ENCODE measurements around the gene COL15A1. TPM values are rescaled to one million over a fixed set of nuclear protein-coding genes. Genes with fewer than 3 reads are reported as not detected.
A peak's percentile ranks its signal among the peaks of the same experiment; 100 is the strongest.

The COL15A1 gene
- total RNA-seq, 1 experiment from 2014 or later: 7.6 TPM

DNA sequence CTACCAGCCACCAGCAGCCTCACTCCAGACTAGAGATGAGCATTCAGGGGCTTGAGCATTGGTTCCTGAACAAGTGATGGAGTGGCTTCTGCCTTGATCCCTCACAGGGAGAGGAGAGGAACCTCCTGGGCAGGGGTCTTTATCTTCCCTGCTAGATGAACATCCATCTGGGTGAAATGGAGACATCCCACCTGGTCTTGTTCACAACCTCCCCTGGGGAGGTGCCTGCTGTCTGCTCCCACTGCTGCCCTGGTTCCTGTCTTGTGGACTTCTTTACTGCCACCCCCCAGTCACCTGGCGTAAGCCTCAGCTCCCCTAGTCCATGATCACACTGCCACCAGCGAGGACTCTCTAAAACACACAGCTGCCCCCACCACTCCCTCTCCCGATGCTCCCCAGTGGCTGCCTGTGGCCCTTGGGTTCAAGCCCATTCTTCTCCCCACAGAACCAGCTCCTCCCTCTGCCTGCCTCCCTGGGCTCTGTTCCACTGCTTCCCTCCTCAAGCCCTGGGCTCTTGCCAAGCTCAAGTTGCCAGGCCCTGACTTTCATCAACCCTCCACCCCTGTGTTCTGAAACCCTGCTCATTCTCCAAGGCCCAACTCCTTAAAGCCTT lies 51.5 kb downstream of the COL15A1 start:
- no peak for DNase-seq
- no peaks in the 10 kb centered on the region for H3K27me3 ChIP-seq
- H3K4me3 ChIP-seq: no peak overlapping the region
- no peaks in the 10 kb centered on the region for H3K36me3 ChIP-seq
- no peaks in the 10 kb centered on the region for H3K9me3 ChIP-seq (replicated peaks)
- peaks cover 12% of the 10 kb centered on the region for H3K4me1 ChIP-seq
- H3K27ac ChIP-seq: no peak overlapping the region

DNA sequence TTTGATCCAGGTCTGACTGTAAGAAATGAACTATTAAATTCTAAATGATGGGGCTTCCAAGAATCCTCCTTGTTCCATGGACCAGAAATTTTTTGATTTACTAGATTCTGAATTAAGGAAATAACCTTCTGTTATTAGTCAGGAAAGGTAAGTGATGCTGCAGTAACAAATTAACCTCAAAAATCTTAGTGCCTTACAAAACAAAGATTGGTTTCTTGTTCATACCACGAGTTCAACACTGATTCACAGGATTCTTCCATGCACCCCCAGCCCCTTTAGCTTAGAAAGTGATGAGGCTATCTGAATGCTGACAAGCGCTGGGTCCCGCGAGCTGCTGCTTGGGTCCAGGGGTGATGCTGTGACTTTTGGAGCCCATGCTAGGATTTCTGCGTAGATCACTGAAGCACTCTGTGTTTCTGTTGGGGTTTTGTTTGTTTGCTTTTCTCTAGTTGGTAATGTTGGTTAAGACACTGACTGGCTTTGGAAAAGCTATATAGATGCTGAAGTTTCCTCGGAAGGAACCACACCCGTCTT lies 52.3 kb downstream of the COL15A1 start:
- Histone ChIP-seq H3K36me3 (no peaks in the 10 kb centered on the region), H3K9me3 (replicated peaks) (no peaks in the 10 kb centered on the region), H3K27ac (no peak overlapping the region), H3K4me3 (no peak overlapping the region), H3K4me1 (peaks cover 9% of the 10 kb centered on the region), H3K27me3 (no peaks in the 10 kb centered on the region)
- DNase-seq: no peak

DNA sequence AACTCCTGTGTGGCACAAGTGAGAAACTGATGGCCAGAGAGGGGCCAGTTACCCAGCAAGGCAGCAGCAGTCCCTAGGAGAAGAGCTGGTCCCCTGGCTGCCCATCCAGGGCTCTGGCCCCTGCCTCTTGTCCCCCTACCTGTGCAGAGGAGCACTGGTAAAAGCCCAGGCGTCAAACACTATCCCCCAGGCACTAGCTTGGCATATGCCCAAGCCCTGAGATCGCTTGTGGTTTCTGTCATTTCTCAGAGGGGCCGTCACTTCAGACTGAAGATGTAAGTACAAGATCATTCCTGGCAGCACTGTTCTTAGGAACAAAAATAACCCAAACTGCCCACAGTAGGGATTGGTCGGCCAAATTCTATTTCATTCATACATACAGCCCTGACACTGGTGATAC lies 53.9 kb downstream of the COL15A1 start:
- Histone ChIP-seq H3K9me3 (replicated peaks) (no peaks in the 10 kb centered on the region), H3K4me1 (peaks cover 9% of the 10 kb centered on the region), H3K36me3 (no peaks in the 10 kb centered on the region), H3K27me3 (no peaks in the 10 kb centered on the region), H3K27ac (no peak overlapping the region), H3K4me3 (no peak overlapping the region)
- peak; percentile 27 to 58 for DNase-seq

DNA sequence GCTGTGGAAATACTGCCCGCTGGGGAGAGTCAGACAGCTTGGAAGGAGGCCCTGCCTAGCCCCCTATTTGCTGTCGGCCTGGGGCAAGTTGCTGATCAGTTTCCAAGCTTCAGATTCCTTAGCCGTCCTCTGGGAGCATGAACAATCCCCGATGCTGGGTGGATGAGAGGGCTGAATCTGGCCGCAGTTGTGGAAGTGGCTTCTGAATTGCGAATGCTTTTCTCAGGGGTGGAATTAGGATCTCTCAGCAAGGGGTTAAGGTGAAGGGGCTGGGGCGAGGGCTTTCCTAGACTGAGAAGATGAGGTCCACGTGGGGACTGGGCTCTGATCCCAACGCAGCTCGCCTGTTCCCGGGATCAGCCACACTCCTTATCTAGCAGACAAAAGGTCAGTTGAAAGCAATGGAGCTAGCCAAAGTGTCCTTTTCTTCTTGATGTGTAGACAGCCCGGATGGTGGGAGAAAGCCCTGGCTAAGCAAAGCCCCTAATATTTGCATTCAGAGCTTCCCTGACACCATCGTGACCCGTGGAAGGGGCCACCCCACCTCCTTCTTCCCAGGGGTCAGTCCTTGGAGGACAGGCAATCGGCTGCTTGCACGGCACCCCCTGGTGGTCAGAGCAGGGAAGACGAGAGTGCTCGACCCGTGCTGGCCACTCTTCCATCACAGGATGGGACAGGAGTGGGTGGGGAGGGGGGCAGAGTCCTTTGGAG lies 54.9 kb downstream of the COL15A1 start:
- peak overlapping the region; percentile 35 for H3K4me3 ChIP-seq
- peaks cover 9% of the 10 kb centered on the region for H3K4me1 ChIP-seq
- no peaks in the 10 kb centered on the region for H3K27me3 ChIP-seq
- H3K36me3 ChIP-seq: no peaks in the 10 kb centered on the region
- peak overlapping the region; percentile 25 for H3K27ac ChIP-seq
- H3K9me3 ChIP-seq (replicated peaks): no peaks in the 10 kb centered on the region
- peak; percentile 89 to 93 for DNase-seq

DNA sequence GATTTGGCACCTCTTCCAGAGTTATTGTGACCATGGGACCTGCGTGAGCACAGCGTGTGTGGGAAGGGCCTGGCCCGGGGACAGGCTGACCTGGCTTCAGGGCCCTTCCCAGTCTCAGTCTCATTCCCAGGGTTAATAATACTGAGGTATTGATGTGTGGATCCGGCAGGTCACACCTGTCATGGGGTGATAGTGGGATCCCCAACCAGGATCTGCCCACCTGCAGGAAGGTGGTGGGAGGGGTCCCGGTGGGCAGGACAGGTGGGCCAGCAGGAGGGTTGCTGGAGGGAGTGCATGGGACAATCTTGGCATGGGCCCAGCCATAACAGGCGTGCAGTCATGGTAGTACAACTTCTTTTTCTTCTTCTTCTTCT lies 55.4 kb downstream of the COL15A1 start:
- no peak for DNase-seq
- Histone ChIP-seq H3K36me3 (no peaks in the 10 kb centered on the region), H3K4me3 (no peak overlapping the region), H3K27ac (no peak overlapping the region), H3K4me1 (peaks cover 9% of the 10 kb centered on the region), H3K27me3 (no peaks in the 10 kb centered on the region), H3K9me3 (replicated peaks) (no peaks in the 10 kb centered on the region)

DNA sequence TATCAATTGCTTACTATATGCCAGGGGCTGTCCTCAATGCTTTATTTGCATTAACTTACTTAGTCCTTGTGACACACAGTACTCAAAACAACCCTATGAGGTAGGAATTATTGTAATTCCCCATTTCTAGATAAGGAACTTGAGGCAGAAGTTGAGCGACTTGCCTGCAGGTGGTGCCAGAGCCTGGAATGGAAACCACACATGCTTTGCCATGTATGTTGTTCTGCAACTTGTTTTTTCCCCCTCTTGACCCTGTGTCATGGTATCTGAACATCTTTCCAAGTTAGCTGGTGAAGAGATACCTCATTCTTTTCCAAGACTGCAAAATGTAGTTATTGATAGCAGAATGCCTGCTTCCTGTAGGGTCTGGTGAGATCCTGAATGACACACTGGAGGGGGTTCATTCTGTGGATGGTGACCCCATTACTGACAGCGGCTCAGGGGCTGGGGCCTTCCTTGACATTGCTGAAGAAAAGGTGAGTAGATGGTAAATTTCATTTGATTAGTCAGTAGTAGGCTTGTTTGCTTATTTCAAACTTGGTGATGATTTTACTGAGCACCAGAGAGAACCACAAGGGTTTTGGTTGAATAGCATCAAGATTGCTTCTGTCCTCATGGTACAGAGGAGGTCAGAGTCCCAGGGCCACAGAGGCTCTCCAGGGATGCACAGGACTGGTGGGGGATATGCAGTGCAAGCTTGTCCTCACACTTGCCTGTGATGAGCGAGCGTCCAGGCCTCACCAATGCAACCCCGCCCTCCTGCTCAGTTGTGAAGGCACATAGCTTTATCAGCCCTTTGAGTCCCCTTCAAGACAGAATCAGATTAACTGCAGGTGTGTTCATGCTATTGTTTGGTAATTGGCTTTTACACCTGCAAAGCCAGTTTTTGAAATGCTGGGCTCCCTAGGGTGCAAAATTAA lies 57.0 kb downstream of the COL15A1 start:
- H3K27ac ChIP-seq: no peak overlapping the region
- no peaks in the 10 kb centered on the region for H3K36me3 ChIP-seq
- DNase-seq: peak; percentile 64 to 81

DNA sequence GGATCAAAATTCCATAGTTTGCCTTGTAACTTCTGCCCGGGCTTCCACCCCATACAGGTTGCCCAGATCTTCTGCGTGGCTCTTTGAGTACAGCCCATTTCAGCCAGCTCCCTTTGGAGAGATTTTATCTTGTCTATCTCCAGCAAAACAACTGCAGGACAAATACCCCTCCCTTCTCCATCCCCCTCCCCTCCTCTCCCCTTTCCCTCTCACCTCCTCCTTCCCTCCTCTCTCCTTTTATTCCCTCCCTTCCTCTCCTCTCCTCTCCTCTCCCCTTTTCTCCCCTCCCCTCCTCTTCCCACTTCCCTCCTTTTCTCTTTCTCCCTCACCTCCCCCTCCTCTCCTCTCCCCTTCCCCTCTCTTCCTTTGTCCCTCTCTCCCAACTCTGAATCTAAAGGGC lies 58.2 kb downstream of the COL15A1 start:
- H3K27ac ChIP-seq: no peak overlapping the region
- H3K4me1 ChIP-seq: peaks cover 9% of the 10 kb centered on the region
- H3K4me3 ChIP-seq: no peak overlapping the region
- H3K36me3 ChIP-seq: no peaks in the 10 kb centered on the region
- DNase-seq: no peak
- H3K9me3 ChIP-seq (replicated peaks): no peaks in the 10 kb centered on the region
- no peaks in the 10 kb centered on the region for H3K27me3 ChIP-seq

More for the DNA sequence above, 57.0 kb downstream of the COL15A1 start:
- Histone ChIP-seq H3K9me3 (replicated peaks) (no peaks in the 10 kb centered on the region), H3K4me1 (peaks cover 9% of the 10 kb centered on the region), H3K27me3 (no peaks in the 10 kb centered on the region), H3K4me3 (no peak overlapping the region)

DNA sequence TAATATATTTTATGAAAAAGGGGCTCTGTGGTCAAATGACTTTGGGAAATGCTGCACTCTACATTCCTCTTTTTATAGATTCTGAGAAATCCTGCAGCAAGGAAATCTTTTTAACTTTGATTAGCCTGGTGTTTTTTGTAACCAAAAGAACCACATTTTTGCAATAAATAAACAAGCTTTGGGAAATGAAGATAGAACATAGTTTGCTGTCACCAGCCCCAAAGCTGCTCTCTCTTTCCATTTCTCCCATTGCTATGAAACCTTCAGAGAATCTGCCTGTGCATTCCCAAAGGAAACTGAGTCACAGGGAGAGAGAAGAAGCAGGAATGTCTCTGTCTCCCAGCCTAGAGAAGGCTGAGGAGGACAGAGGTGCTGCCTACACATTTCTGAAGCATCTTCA lies 59.0 kb downstream of the COL15A1 start:
- Histone ChIP-seq H3K9me3 (replicated peaks) (no peaks in the 10 kb centered on the region), H3K4me3 (no peak overlapping the region), H3K4me1 (peaks cover 5% of the 10 kb centered on the region), H3K27me3 (no peaks in the 10 kb centered on the region), H3K27ac (no peak overlapping the region), H3K36me3 (no peaks in the 10 kb centered on the region)
- no peak for DNase-seq

DNA sequence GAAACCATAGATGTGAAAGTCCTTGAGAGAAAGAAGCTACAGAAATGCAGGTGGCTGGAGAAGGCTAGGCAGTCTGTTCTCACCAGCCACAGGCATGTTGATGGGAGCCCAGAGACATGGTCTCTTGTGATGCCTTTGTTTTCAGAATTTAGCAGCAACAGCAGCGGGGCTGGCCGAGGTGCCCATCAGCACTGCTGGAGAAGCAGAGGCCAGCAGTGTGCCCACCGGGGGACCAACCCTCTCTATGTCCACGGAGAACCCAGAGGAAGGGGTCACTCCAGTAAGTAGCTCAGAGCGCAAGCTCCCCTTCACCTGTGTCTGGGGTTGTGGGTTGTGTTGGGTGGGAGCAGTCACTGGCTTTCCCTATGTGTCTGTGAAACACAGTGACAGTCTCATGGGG lies 59.6 kb downstream of the COL15A1 start:
- H3K27ac ChIP-seq: no peak overlapping the region
- H3K4me1 ChIP-seq: no peaks in the 10 kb centered on the region
- H3K9me3 ChIP-seq (replicated peaks): 0 out of 2 replicates have a peak, but pooled peaks cover 4% of the 10 kb centered on the region
- DNase-seq: no peak
- H3K36me3 ChIP-seq: no peaks in the 10 kb centered on the region
- no peaks in the 10 kb centered on the region for H3K27me3 ChIP-seq
- H3K4me3 ChIP-seq: no peak overlapping the region

DNA sequence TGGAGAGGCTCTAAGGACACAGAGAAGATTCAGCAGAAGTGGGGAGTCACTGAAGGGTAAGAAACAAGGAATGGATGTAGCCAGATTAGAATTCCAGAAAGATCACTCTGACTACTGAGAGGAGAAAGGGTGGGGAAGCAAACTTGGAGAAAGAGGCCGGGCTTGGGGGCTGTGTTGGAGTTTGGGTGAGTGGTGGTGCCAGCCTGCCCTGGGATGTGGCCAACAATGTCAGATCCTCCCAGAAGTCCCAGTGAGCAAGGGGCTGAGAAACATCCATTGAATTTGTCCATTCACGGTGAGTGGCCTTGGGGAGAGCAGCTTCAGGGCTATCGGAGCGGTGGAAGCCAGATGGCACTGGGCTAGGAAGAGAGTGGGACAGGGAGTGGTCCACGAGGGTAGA lies 60.4 kb downstream of the COL15A1 start:
- H3K36me3 ChIP-seq: no peaks in the 10 kb centered on the region

DNA sequence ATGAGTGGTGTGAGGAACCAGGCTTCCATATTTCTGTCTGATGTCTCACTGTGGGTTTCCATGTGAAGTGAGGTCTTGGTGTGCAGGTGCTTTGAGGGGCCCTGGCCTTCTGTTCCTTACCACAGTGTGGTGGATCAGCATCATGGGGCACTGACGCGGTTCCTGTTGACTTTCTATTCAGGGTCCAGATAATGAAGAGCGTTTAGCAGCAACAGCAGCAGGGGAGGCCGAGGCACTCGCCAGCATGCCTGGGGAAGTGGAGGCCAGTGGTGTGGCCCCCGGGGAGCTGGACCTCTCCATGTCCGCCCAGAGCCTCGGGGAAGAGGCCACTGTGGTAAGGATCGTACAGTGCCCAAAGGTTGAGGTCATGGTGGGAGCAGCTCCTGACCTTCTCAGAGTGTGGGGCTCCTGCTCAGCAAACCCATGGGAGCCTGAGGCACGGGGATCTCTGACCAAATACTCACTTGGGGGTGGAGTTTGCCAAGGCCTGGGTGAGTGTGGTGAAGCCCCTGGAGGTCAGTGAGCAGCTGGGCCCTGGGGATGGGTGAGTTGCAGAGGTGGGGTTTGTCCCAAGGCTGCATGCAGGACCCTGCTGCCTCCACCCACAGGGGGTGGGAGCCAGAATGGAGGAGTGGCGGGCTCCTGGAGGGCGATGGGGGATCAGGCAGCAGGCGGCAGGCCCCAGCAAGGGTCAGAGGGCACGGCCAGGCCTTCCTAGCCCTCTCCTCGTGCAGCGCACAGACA lies 61.2 kb downstream of the COL15A1 start:
- Histone ChIP-seq H3K4me3 (no peak overlapping the region), H3K9me3 (replicated peaks) (peaks cover 7% of the 10 kb centered on the region; the same call in 1 of the 2 replicates), H3K27me3 (no peaks in the 10 kb centered on the region), H3K36me3 (no peaks in the 10 kb centered on the region), H3K4me1 (no peaks in the 10 kb centered on the region), H3K27ac (no peak overlapping the region)
- no peak for DNase-seq

More for the DNA sequence above, 60.4 kb downstream of the COL15A1 start:
- Histone ChIP-seq H3K27me3 (no peaks in the 10 kb centered on the region), H3K27ac (no peak overlapping the region), H3K9me3 (replicated peaks) (0 out of 2 replicates have a peak, but pooled peaks cover 4% of the 10 kb centered on the region), H3K4me1 (no peaks in the 10 kb centered on the region), H3K4me3 (no peak overlapping the region)
- no peak for DNase-seq

DNA sequence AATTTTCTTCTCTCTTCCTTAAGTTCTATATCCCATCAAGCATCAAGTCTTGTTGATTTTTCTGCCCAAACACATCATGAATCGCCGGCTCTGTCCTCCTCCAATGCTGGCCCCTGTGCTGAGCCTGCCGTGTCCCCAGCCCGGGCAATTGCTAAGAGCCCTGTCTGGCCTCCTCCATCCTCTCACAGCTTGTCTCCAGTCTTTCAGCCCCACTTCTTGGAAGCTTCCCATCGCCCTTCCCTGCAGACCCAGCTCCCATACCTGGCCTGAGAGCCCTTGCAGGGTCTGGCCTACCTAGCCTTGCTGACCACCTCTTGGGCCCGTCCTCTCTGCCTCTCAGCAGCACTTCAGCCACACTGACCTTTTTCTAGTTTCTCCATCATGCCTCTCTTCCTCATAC lies 61.9 kb downstream of the COL15A1 start:
- no peaks in the 10 kb centered on the region for H3K27me3 ChIP-seq
- no peak for DNase-seq
- H3K36me3 ChIP-seq: no peaks in the 10 kb centered on the region
- H3K9me3 ChIP-seq (replicated peaks): peaks cover 15% of the 10 kb centered on the region
- H3K27ac ChIP-seq: no peak overlapping the region
- no peak overlapping the region for H3K4me3 ChIP-seq
- no peaks in the 10 kb centered on the region for H3K4me1 ChIP-seq

DNA sequence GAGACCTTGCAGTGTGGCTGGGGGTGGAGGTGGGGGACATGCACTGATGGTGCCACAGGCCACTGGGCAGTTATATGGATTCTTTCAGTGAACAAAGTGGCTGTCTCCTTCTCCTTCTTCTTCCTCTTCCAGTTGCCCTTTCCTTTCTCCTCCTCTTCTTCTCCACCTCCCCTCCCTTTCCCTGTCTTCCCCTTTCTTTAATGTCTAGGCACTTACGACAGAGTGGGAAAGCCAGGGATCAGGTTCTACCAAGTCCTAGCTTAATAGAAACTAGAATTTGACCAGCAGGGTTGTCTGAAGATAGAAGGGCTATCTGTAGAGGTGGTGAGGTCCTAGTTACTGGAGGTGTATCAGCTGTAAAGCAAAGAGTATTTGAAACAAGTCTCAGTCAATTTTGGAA lies 62.8 kb downstream of the COL15A1 start:
- Histone ChIP-seq H3K9me3 (replicated peaks) (peaks cover 21% of the 10 kb centered on the region), H3K27ac (no peak overlapping the region), H3K4me1 (no peaks in the 10 kb centered on the region), H3K27me3 (no peaks in the 10 kb centered on the region), H3K36me3 (no peaks in the 10 kb centered on the region), H3K4me3 (no peak overlapping the region)
- DNase-seq: no peak

DNA sequence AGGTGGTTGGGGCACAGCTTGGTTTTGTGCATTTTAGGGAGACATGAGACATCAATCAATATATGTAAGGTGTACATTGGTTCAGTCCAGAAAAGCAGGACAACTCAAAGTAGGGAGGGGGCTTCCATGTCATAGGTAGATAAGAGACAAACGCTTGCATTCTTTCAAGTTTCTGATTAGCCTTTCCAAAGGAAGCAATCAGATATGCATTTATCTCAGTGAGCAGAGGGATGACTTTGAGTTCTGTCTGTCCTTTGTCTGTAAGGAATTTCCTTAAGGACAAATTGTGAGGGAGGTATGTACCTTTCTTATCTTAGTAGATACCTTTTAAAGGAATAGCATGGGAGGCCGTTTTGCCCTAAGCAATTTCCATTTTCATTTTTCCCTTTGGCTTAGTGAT lies 63.3 kb downstream of the COL15A1 start:
- peaks cover 25% of the 10 kb centered on the region for H3K9me3 ChIP-seq (replicated peaks)
- no peak for DNase-seq
- no peak overlapping the region for H3K27ac ChIP-seq
- no peaks in the 10 kb centered on the region for H3K4me1 ChIP-seq
- no peaks in the 10 kb centered on the region for H3K36me3 ChIP-seq
- no peaks in the 10 kb centered on the region for H3K27me3 ChIP-seq
- no peak overlapping the region for H3K4me3 ChIP-seq

All from SJCRH30 (cell line).